ENCODE data around the gene AUH.

Gene AUH

GRCh38 chr9:91245431-91246313, 116.0 kb downstream of the AUH start:
- TF ChIP-seq MAX (IDR thresholded peaks at IDR 0.05) (no peak), USF1 (IDR thresholded peaks at IDR 0.05) (no peak), YY1 (IDR thresholded peaks at IDR 0.05; ENCODE audit: low read depth) (no peak), TEAD4 (IDR thresholded peaks at IDR 0.05) (no peak), RAD21 (IDR thresholded peaks at IDR 0.05; ENCODE audit: low read depth) (no peak), TCF12 (IDR thresholded peaks at IDR 0.05; ENCODE audit: low read depth) (no peak), FOXM1 (IDR thresholded peaks at IDR 0.05; ENCODE audit: borderline replicate concordance, low read depth) (no peak), CEBPB (IDR thresholded peaks at IDR 0.05) (no peak), ZBTB7A (IDR thresholded peaks at IDR 0.05; ENCODE audit: low read depth) (no peak), TAF1 (IDR thresholded peaks at IDR 0.05; ENCODE audit: low read depth) (no peak)

- TF ChIP-seq ZBTB7A (IDR thresholded peaks at IDR 0.05; ENCODE audit: low read depth) (no peak), RAD21 (IDR thresholded peaks at IDR 0.05; ENCODE audit: low read depth) (no peak), NFIC (IDR thresholded peaks at IDR 0.05) (no peak), REST (IDR thresholded peaks at IDR 0.05; ENCODE audit: low read depth) (no peak), CEBPB (IDR thresholded peaks at IDR 0.05) (no peak), TCF12 (IDR thresholded peaks at IDR 0.05; ENCODE audit: low read depth) (no peak), USF1 (IDR thresholded peaks at IDR 0.05) (no peak), EGR1 (IDR thresholded peaks at IDR 0.05) (no peak), CREB1 (IDR thresholded peaks at IDR 0.05; ENCODE audit: low read depth) (no peak), FOXM1 (IDR thresholded peaks at IDR 0.05; ENCODE audit: borderline replicate concordance, low read depth) (no peak), MAX (IDR thresholded peaks at IDR 0.05) (no peak), TEAD4 (IDR thresholded peaks at IDR 0.05) (no peak), TAF1 (IDR thresholded peaks at IDR 0.05; ENCODE audit: low read depth) (no peak), EP300 (IDR thresholded peaks at IDR 0.05; ENCODE audit: borderline replicate concordance) (no peak), YY1 (IDR thresholded peaks at IDR 0.05; ENCODE audit: low read depth) (no peak)
Measured at GRCh38 chr9:91243029-91243428, 118.7 kb downstream of the AUH start.

- no peak for TF ChIP-seq TEAD4 (IDR thresholded peaks at IDR 0.05)
- no peak for TF ChIP-seq CREB1 (IDR thresholded peaks at IDR 0.05; ENCODE audit: low read depth)
- no peak for TF ChIP-seq REST (IDR thresholded peaks at IDR 0.05; ENCODE audit: low read depth)
- TF ChIP-seq ZBTB7A (IDR thresholded peaks at IDR 0.05; ENCODE audit: low read depth), result no peak
- TF ChIP-seq EGR1 (IDR thresholded peaks at IDR 0.05), result no peak
- no peak for TF ChIP-seq TCF12 (IDR thresholded peaks at IDR 0.05; ENCODE audit: low read depth)
- TF ChIP-seq EP300 (IDR thresholded peaks at IDR 0.05; ENCODE audit: borderline replicate concordance), result no peak
- no peak for TF ChIP-seq FOXM1 (IDR thresholded peaks at IDR 0.05; ENCODE audit: borderline replicate concordance, low read depth)
- no peak for TF ChIP-seq TAF1 (IDR thresholded peaks at IDR 0.05; ENCODE audit: low read depth)
- TF ChIP-seq RAD21 (IDR thresholded peaks at IDR 0.05; ENCODE audit: low read depth), result no peak
- no peak for TF ChIP-seq USF1 (IDR thresholded peaks at IDR 0.05)
- TF ChIP-seq NFIC (IDR thresholded peaks at IDR 0.05), result no peak
- TF ChIP-seq CEBPB (IDR thresholded peaks at IDR 0.05), result no peak
- TF ChIP-seq MAX (IDR thresholded peaks at IDR 0.05), result no peak
Measured at GRCh38 chr9:91241909-91242308, 119.8 kb downstream of the AUH start.

- no peak for TF ChIP-seq USF1 (IDR thresholded peaks at IDR 0.05)
- no peak for TF ChIP-seq FOXM1 (IDR thresholded peaks at IDR 0.05; ENCODE audit: borderline replicate concordance, low read depth)
- no peak for TF ChIP-seq REST (IDR thresholded peaks at IDR 0.05; ENCODE audit: low read depth)
- no peak for TF ChIP-seq ZBTB7A (IDR thresholded peaks at IDR 0.05; ENCODE audit: low read depth)
- no peak for TF ChIP-seq TCF12 (IDR thresholded peaks at IDR 0.05; ENCODE audit: low read depth)
- no peak for TF ChIP-seq EP300 (IDR thresholded peaks at IDR 0.05; ENCODE audit: borderline replicate concordance)
- no peak for TF ChIP-seq CEBPB (IDR thresholded peaks at IDR 0.05)
- TF ChIP-seq CREB1 (IDR thresholded peaks at IDR 0.05; ENCODE audit: low read depth), result no peak
- TF ChIP-seq TEAD4 (IDR thresholded peaks at IDR 0.05), result no peak
- no peak for TF ChIP-seq MAX (IDR thresholded peaks at IDR 0.05)
Measured at GRCh38 chr9:91240596-91241165, 121.0 kb downstream of the AUH start.

Data from Ishikawa (cell line).